ENCODE data around the gene ARID1B. TPM values are rescaled to one million over a fixed set of nuclear protein-coding genes. Genes with fewer than 3 reads are reported as not detected.

The ARID1B gene
- total and polyA plus RNA-seq, 12 donors, result 13.3 to 85.6 (median 50.9) TPM

DNA sequence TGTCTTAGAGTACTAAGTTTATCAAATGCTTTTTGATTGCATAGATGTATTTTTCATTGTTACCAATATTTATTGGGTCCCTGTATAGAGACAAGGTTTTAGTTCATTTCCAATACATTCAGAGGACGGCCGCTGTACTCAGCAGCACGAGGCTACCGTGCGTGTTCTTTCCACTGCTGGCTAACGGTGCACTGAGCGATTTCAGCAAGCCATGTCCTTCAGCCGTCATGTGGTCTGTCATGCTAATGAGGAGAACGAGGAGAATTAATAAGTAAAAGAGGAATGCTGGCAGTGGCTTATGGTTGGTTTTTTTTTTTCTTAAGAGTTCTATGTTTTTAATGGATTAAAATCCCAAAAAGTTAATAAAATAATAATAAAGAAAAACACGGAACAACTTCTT lies 253.6 kb downstream of the ARID1B start:
- Histone ChIP-seq H3K4me3 (no peak overlapping the region), H3K27me3 (no peaks in the 10 kb centered on the region), H3K9me3 (replicated peaks in 1 of 3) (no peaks in the 10 kb centered on the region), H3K27ac (peak overlapping the region in 3 of 5 donors; percentile 62 to 79 (median 75)), H3K36me3 (replicated peaks in 1 of 2) (no peaks in the 10 kb centered on the region), H3K4me1 (replicated peaks in 1 of 2) (peaks cover 5 to 42% of the 10 kb centered on the region in 2 donors)
- peak; percentile 72 to 90 (median 86) for DNase-seq
- 48 to 61% (median 51%) methylated on average over 10 of the region's 10 CpGs for WGBS, 4 donors
- TF ChIP-seq POLR2A (IDR thresholded peaks at IDR 0.05), result peak in 1 of 2 donors; percentile 72
- TF ChIP-seq, protein P1, sequence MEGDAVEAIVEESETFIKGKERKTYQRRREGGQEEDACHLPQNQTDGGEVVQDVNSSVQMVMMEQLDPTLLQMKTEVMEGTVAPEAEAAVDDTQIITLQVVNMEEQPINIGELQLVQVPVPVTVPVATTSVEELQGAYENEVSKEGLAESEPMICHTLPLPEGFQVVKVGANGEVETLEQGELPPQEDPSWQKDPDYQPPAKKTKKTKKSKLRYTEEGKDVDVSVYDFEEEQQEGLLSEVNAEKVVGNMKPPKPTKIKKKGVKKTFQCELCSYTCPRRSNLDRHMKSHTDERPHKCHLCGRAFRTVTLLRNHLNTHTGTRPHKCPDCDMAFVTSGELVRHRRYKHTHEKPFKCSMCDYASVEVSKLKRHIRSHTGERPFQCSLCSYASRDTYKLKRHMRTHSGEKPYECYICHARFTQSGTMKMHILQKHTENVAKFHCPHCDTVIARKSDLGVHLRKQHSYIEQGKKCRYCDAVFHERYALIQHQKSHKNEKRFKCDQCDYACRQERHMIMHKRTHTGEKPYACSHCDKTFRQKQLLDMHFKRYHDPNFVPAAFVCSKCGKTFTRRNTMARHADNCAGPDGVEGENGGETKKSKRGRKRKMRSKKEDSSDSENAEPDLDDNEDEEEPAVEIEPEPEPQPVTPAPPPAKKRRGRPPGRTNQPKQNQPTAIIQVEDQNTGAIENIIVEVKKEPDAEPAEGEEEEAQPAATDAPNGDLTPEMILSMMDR (IDR thresholded peaks at IDR 0.05), result no peak
- intact Hi-C loops (cut with DNase I), result loop anchor here (10.0 kb wide), 1 partner anchor 154 kb away; no protein-coding TSS in a partner anchor

DNA sequence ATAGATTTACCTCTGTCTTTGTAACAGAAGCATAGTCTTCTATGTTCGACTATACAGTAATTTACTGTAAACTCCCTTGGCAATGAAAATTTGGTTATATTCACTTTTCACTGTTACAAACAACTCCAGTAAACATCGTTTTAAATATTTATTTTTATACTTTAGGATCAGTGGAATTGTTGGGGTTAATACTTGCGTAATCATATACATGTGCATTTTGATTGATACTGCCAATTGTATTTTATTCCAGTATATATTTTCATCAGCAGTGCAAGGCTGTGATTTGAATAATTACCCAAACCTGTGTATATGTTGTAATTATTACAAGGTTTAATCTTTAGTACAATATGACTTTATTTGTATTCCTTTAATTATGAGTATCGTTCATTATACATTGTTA lies 255.7 kb downstream of the ARID1B start:
- Histone ChIP-seq H3K9me3 (replicated peaks in 1 of 3) (no peaks in the 10 kb centered on the region), H3K4me3 (peak overlapping the region in 2 of 4 donors; percentile 24 to 63), H3K27me3 (no peaks in the 10 kb centered on the region), H3K27ac (peak overlapping the region in 1 of 5 donors; percentile 85), H3K4me1 (replicated peaks in 1 of 2) (peaks cover 5 to 54% of the 10 kb centered on the region in 2 donors), H3K36me3 (replicated peaks in 1 of 2) (no peaks in the 10 kb centered on the region)
- intact Hi-C loops (cut with DNase I), result loop anchor here (10.0 kb wide), 1 partner anchor 152 kb away; no protein-coding TSS in a partner anchor
- 58 to 61% (median 60%) methylated on average over 4 of the region's 4 CpGs for WGBS, 4 donors
- TF ChIP-seq, protein P1 (IDR thresholded peaks at IDR 0.05), result no peak
- TF ChIP-seq POLR2A (IDR thresholded peaks at IDR 0.05), result no peak
- DNase-seq, result no peak

- Histone ChIP-seq H3K4me1 (replicated peaks in 1 of 2) (peaks cover 5 to 54% of the 10 kb centered on the region in 2 donors), H3K27me3 (no peaks in the 10 kb centered on the region), H3K36me3 (replicated peaks in 1 of 2) (no peaks in the 10 kb centered on the region), H3K9me3 (replicated peaks in 1 of 3) (no peaks in the 10 kb centered on the region), H3K4me3 (peak overlapping the region in 3 of 4 donors; percentile 0 to 63 (median 24)), H3K27ac (peak overlapping the region in 3 of 5 donors; percentile 55 to 85 (median 71))
- no peak for TF ChIP-seq POLR2A (IDR thresholded peaks at IDR 0.05)
- TF ChIP-seq, protein P1 (IDR thresholded peaks at IDR 0.05), result no peak
- WGBS, 4 donors, result 1 to 4% (median 3%) methylated on average over 5 of the region's 5 CpGs
- intact Hi-C loops (cut with DNase I), result loop anchor here (10.0 kb wide), 1 partner anchor 151 kb away; no protein-coding TSS in a partner anchor
- no peak for DNase-seq
Observed at GRCh38 chr6:157033428-157034140, 256.4 kb downstream of the ARID1B start.

- TF ChIP-seq, protein P1 (IDR thresholded peaks at IDR 0.05), result peak; percentile 43 to 79 (median 72)
- TF ChIP-seq POLR2A (IDR thresholded peaks at IDR 0.05), result no peak
- H3K4me1 ChIP-seq (replicated peaks in 1 of 2), result peaks cover 5 to 54% of the 10 kb centered on the region in 2 donors
- DNase-seq, result no peak
- intact Hi-C loops (cut with DNase I), result loop anchor here (10.0 kb wide), 1 partner anchor 150 kb away; no protein-coding TSS in a partner anchor
- no peaks in the 10 kb centered on the region for H3K36me3 ChIP-seq (replicated peaks in 1 of 2)
- no peak overlapping the region for H3K27ac ChIP-seq
- H3K9me3 ChIP-seq (replicated peaks in 1 of 3), result no peaks in the 10 kb centered on the region
- H3K27me3 ChIP-seq, result no peaks in the 10 kb centered on the region
- 32 to 37% (median 33%) methylated on average over 6 of the region's 6 CpGs for WGBS, 4 donors
- H3K4me3 ChIP-seq, result no peak overlapping the region
Observed at GRCh38 chr6:157034436-157035230, 257.5 kb downstream of the ARID1B start.

All from adrenal gland (tissue), 12 donors.